Gastroesophageal sphincter (tissue), 4 donors: ENCODE data around the gene ODC1. TPM values are rescaled to one million over a fixed set of nuclear protein-coding genes. Genes with fewer than 3 reads are reported as not detected.

Experiments
- ATAC-seq: fragments of 150-250 bp; one replicate; pipeline ENCODE4 v1.9.1; 2016; ENCODE audit warnings: mild to moderate bottlenecking, moderate library complexity
- H3K27ac ChIP-seq, 4 donors: fragments of 200-600 bp; sonication (generic) in 3 of 4; 1 replicate in 3 of 4; 2 replicates in 1 of 4; pipeline ENCODE4 v1.5.1; 2016 to 2019
- H3K27me3 ChIP-seq: fragments of 200-600 bp; sonication (generic); one replicate; pipeline ENCODE4 v1.5.1; 2019
- H3K36me3 ChIP-seq, 2 donors: fragments of 200-600 bp; sonication (generic); one replicate each; pipeline ENCODE4 v1.5.1; 2019; ENCODE audit warnings: control low read depth in 1 of 2
- H3K4me1 ChIP-seq, 3 donors: fragments of 200-600 bp; sonication (generic); 1 replicate in 2 of 3; 2 replicates in 1 of 3; pipeline ENCODE4 v1.5.1; 2016 to 2019; ENCODE audit warnings: control low read depth in 2 of 3
- H3K4me3 ChIP-seq, 2 donors: fragments of 200-600 bp; sonication (generic); one replicate each; pipeline ENCODE4 v1.5.1; 2019; ENCODE audit warnings: mild to moderate bottlenecking in 1 of 2, moderate library complexity in 1 of 2
- H3K9me3 ChIP-seq, 3 donors: fragments of 200-600 bp; sonication (generic); one replicate each; pipeline ENCODE4 v1.5.1; 2017 to 2019; ENCODE audit warnings: control low read depth in 2 of 3
- CTCF ChIP-seq, 4 experiments: fragments of 200-600 bp in 2 of 4; fragments of 450-650 bp in 2 of 4; sonication (generic) in 1 of 4; IDR thresholded peaks; one replicate each; pipeline ENCODE4 v1.5.1; 2017 to 2019; ENCODE audit warnings: antibody characterized with exemption in 4 of 4, mild to moderate bottlenecking in 2 of 4, moderate library complexity in 2 of 4
- EP300 ChIP-seq: sonication (generic); formaldehyde crosslinking; IDR thresholded peaks from one replicate; pipeline ENCODE4 v1.6.1; 2017; ENCODE audit warnings: antibody characterized with exemption, mild to moderate bottlenecking
- POLR2A ChIP-seq, 2 donors: fragments of 450-650 bp; IDR thresholded peaks; one replicate each; pipeline ENCODE4 v1.6.1; 2017; ENCODE audit warnings: antibody characterized with exemption in 2 of 2, mild to moderate bottlenecking in 2 of 2, moderate library complexity in 1 of 2
- POLR2AphosphoS5 ChIP-seq: sonication (generic); formaldehyde crosslinking; IDR thresholded peaks from one replicate; pipeline ENCODE4 v1.6.1; 2017; ENCODE audit warnings: antibody characterized with exemption
- WGBS, 2 donors: methylation state at CpG; one replicate each; pipeline ENCODE4 v1.1.5; 2018; ENCODE audit warnings: low coverage in 1 of 2; 5-methylcytosine and 5-hydroxymethylcytosine counted together
- total RNA-seq, 4 donors: library from RNA; depleted of rRNA; stranded (reverse); fragments of >200 nt; gene quantifications; one replicate each; pipeline ENCODE4 v1.1.0, GENCODE V29; 2016

ODC1 gene
- total RNA-seq, 4 donors from 2014 or later: 105 to 199 (median 137) TPM

DNA sequence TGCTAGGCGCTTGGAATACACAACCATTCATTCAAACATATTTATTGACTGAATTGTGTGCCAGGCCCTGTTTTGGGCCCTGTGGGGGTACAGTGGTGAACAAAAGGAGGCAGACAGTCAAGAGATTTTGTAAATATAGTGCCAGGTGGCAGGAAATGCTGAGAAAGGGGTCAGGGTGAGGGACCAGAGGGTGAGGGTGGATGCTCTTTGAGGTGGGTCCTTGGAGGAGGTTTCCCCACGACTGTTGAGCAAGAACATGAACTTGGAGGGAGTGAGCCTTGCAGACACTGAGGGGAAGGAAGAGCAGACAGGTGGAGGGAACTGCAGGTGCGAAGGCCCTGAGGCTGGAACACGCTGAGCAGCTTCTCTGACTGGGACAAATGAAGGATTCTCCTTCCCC is 40.7 kb downstream of the ODC1 start:
- Histone ChIP-seq H3K4me1 (peaks cover 0 to 68% (median 16%) of the 10 kb centered on the region in 3 donors), H3K9me3 (no peaks in the 10 kb centered on the region), H3K36me3 (no peaks in the 10 kb centered on the region), H3K4me3 (no peak overlapping the region), H3K27ac (peak overlapping the region in 3 of 4 donors; percentile 67 to 90 (median 88)), H3K27me3 (no peaks in the 10 kb centered on the region)
- WGBS, 2 donors: 76 to 90% methylated on average over 2 to 4 of the region's 4 CpGs
- no peak for ATAC-seq
- no peak for TF ChIP-seq EP300
- TF ChIP-seq POLR2A (IDR thresholded peaks at IDR 0.05): no peak
- TF ChIP-seq POLR2AphosphoS5: no peak
- no peak for TF ChIP-seq CTCF (IDR thresholded peaks at IDR 0.05)

DNA sequence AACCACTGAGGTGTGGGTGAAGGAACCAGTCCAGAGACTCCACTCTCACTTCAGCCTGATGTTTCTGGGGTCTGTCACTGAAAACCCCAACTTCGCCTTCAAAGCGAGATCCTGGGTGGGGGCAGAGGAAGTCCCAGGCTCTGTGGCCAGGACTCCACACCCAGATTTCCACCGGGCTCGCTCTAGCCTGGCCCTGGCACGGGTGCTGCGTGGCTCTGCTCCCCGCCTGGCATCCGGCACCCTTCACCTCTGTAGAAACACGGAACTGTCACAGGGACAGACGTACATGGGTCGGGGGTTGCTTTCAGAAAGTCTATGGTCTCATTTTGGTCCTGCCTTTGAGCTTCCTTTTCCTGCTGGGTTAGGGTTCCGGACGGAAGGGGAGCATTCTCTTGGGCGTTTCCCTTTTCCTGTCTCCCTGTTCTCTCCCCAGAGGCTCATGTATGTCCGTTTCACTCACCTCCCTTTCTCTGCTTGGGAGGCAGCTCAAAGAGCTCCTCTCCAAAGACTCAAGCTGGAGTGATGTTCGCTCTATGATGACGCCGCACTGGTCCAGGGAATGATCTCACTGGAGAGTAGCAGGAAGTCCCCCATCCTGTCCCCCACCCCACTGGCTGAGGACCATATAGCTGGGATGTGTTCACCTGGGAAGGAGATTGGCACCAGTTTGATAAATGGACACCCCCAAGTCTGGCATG is 41.5 kb downstream of the ODC1 start:
- TF ChIP-seq EP300 (no peak), POLR2AphosphoS5 (no peak), POLR2A (IDR thresholded peaks at IDR 0.05) (no peak), CTCF (IDR thresholded peaks at IDR 0.05) (no peak)
- WGBS, 2 donors: 36 to 81% methylated on average over 3 to 11 of the region's 18 CpGs

DNA sequence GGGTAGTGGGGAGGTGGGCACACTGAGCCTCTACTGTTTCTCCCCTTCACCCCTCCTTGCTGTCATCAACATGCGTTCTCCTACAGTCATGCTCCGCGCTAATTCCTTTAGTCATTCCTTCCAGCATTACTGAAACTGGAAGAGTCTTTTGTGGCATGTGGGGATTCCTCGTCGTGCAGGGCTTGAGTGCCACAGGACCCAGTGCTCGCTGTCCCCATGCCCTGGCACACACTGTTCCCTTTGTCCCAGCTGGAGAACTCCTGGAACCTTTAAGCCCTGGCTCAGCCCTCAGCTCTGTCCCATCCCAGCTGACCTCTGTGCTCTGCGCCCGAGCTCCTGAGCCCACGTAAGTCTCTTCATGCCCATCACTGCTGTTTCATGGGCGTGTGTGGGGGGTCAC is 42.1 kb downstream of the ODC1 start:
- no peaks in the 10 kb centered on the region for H3K9me3 ChIP-seq
- peaks cover 0 to 81% (median 16%) of the 10 kb centered on the region in 3 donors for H3K4me1 ChIP-seq
- ATAC-seq: no peak
- 73 to 76% methylated on average over 5 to 6 of the region's 10 CpGs for WGBS, 2 donors
- no peaks in the 10 kb centered on the region for H3K27me3 ChIP-seq
- no peak overlapping the region for H3K4me3 ChIP-seq
- peak overlapping the region; percentile 10 to 90 (median 88) for H3K27ac ChIP-seq
- H3K36me3 ChIP-seq: no peaks in the 10 kb centered on the region
- TF ChIP-seq EP300 (no peak), POLR2AphosphoS5 (no peak), CTCF (IDR thresholded peaks at IDR 0.05) (no peak), POLR2A (IDR thresholded peaks at IDR 0.05) (no peak)

More for the DNA sequence above, 41.5 kb downstream of the ODC1 start:
- Histone ChIP-seq H3K4me1 (peaks cover 0 to 75% (median 16%) of the 10 kb centered on the region in 3 donors), H3K4me3 (no peak overlapping the region), H3K27ac (peak overlapping the region in 3 of 4 donors; percentile 87 to 90 (median 88)), H3K27me3 (no peaks in the 10 kb centered on the region), H3K36me3 (no peaks in the 10 kb centered on the region), H3K9me3 (no peaks in the 10 kb centered on the region)
- ATAC-seq: no peak

GRCh38 chr2:10405448-10405847 is 42.7 kb downstream of the ODC1 start:
- peaks cover 0 to 87% (median 16%) of the 10 kb centered on the region in 3 donors for H3K4me1 ChIP-seq
- no peaks in the 10 kb centered on the region for H3K36me3 ChIP-seq
- peak overlapping the region in 1 of 2 donors; percentile 18 for H3K4me3 ChIP-seq
- TF ChIP-seq EP300: no peak
- peak; percentile 96 for TF ChIP-seq POLR2AphosphoS5
- TF ChIP-seq CTCF (IDR thresholded peaks at IDR 0.05): no peak
- no peak for TF ChIP-seq POLR2A (IDR thresholded peaks at IDR 0.05)
- no peaks in the 10 kb centered on the region for H3K27me3 ChIP-seq
- peak overlapping the region; percentile 59 to 90 (median 88) for H3K27ac ChIP-seq
- WGBS, 2 donors: 60% methylated on average over 1 of the region's 13 CpGs; no CpG with 5 or more reads in 1 of the 2 donors
- ATAC-seq: peak; percentile 79
- no peaks in the 10 kb centered on the region for H3K9me3 ChIP-seq
